Skeletal muscle cell (primary cell): ENCODE data around the gene ADTRP.

Experiments used
- DNase-seq: peaks from one replicate; pipeline ENCODE4 v3.0.0-alpha.2; 2010; ENCODE audit warnings: low read depth
- H3K4me3 ChIP-seq: 2 replicates; pipeline ENCODE4 v1.5.1; 2011; ENCODE audit warnings: low read depth, mild to moderate bottlenecking, control low read depth, low read length, moderate library complexity

The ADTRP gene

DNA sequence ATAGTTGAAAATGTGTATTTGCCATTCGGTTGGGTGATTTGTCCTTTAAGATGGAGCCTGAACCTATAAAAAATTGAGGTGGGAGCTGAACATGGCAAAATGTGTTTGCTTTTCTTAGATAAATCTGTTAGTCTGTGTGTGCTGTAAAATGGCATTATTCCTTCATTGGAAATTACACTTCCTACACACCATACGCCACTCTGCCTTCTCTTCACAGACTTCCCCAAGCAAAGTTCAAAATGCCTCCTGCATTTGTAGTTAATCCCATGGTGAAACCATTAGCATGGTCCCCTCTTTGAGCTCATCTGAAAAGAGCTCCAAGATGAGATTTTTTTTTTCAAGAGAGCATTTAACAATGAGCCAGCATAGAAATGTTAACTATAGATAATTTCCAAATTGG is 567 bp downstream of the ADTRP start:
- DNase-seq = no peak

DNA sequence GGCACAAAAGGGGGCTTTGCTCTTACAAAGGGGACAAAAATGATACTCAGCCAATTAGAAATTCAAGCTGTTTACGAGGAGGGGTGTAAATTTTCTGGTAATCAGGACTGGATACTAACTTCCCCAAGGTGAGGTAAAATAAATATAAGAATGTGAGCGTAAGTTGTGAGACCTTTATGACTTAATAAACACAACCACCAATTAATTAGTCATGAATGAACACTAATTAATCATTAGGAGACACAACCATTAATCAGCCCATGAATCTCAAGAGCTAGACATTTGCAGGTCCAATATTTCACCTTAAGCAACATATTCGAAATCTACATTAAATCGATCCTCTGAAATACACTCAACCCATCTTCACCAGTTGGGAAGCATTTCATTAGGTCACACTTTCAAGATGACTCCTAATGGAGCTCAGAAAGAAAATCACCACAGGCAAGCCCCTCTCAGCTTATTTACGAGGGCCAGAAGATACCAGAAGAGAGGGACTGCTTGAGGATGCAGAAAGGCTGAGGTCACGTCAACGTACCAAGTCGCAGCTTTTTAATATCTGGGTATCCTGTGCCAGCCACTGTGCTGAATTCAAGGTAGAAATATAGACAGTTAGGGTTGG is 2.7 kb downstream of the ADTRP start:
- DNase-seq = no peak
- H3K4me3 ChIP-seq = no peak overlapping the region

More for the DNA sequence above, 567 bp downstream of the ADTRP start:
- no peak overlapping the region for H3K4me3 ChIP-seq

- H3K4me3 ChIP-seq = no peak overlapping the region
- no peak for DNase-seq
Measured at GRCh38 chr6:11774426-11774825, 4.2 kb downstream of the ADTRP start.

- DNase-seq = no peak
- no peak overlapping the region for H3K4me3 ChIP-seq
Measured at GRCh38 chr6:11773581-11773980, 5.0 kb downstream of the ADTRP start.

DNA sequence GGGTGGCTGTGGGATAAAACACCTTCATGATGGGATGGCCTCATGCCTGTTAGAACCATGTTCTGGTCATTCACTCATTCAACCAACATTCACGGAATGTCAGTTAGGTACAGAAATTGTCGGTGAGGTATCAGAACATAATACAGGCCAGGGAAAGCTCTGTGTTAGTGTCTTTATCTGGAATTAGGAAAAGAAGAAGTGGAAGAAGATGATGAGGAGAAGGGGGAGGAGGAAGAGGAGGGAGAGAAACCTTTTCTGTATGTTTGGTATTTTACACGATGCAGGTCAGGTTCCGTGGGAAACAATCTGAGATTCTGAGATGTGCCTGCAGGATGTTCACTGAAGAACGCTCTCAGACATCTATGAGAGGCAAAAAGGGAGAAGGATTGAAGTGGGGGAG is 5.6 kb downstream of the ADTRP start:
- no peak for DNase-seq
- H3K4me3 ChIP-seq = no peak overlapping the region

GRCh38 chr6:11772109-11772825 is 6.3 kb downstream of the ADTRP start:
- peak; percentile 90 for DNase-seq
- no peak overlapping the region for H3K4me3 ChIP-seq

GRCh38 chr6:11771473-11772048 is 7.0 kb downstream of the ADTRP start:
- no peak overlapping the region for H3K4me3 ChIP-seq
- DNase-seq = peak; percentile 52

DNA sequence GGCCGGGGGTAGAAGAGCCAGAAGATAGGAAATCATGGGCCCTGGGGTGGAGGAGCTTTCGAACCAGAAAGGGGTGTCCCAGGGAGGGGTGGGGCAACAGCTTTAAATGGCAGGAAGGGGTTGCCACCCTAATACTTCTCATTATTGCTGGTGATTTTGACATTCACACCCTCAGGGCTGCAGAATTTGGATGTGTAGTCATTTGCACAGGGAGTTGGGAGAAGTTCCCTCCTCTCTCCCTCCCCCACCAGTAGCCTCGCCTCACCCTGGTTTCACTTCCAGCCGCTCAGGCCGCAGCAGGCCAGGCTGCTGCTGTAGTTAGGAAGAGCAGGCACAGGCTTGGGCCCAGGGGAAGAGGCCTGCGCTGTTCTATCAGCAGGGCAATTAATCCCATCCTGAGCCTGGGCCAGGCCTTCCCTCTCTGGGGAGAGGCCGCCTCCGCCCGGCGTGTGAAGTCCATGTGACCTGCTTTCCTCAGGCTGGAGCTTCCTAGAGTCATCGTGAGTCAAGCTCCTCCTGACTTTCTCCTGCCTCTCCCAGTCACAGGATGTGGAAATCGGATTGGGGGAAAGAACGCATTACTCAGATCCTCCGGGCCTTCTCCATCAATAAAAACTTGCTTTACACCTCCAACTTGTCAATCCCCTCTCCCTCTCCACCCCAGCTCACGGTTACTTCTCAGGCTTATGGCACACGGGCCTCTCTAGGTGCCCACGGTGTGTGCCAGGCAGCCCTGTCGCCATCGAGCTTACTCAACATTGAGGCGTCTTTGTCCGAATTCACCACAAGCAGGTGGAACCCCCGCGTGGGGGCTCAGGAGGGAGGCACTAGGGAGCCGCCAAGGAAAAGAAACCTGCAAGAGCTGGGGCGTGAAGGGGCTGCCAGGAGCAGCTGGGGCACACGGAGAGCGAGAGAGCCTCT is 7.8 kb downstream of the ADTRP start:
- no peak overlapping the region for H3K4me3 ChIP-seq
- peak; percentile 100 for DNase-seq

DNA sequence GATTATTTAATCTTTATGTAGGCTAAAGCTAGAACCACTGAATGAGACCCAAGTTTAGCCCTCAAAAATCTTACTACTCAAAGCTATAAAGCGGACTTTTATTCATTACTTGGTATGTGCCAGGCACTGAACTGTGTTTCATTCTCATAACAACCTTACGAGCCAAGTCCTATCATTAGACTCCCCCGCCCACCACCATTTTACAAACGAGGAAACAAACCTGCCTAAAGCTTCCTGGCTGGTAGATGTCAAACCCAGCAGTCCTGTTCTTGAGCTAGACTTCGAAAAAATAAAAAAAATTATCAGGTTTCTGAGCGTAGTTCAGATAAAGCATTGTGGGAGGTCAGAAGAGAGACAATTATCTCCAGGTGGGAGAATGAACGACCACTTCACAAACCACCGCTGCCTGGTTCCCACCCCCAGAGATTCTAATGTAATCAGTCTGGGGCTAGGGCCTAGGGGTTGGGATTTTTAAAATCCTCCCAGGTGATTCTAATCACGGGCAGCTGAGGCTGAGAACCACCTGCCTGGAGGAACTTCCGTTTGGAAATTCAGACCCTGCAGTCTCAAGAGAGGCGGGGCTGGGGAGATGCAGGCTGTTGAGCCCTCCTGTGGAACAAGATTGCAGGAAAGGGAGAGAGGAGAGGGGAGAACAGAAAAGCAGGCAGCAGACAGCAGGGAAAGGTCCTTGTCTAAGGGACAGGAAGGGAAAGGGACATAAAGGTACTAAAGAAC is 8.6 kb downstream of the ADTRP start:
- no peak for DNase-seq
- H3K4me3 ChIP-seq = no peak overlapping the region

DNA sequence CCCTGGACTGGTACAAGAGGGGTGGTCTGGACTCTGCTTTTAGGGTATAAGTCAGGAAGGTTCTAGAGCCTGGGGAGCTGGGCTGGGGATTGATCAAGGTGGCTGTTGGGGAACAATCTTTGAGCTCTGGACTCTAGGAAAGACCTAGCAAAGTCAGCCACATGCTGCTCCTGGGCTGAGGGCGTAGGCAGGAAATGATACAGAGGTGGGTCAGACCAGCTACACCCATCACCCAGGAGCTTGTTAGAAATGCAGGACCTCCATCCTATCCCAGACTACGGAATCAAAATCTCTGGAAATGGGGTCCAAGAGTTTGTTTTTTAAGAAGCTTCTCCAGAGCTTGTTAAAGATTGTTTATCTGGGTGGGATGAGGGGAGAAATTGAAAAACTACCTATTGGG is 9.4 kb downstream of the ADTRP start:
- DNase-seq = no peak
- H3K4me3 ChIP-seq = no peak overlapping the region

GRCh38 chr6:11767978-11768756 is 10.4 kb downstream of the ADTRP start:
- H3K4me3 ChIP-seq = no peak overlapping the region
- DNase-seq = no peak

DNA sequence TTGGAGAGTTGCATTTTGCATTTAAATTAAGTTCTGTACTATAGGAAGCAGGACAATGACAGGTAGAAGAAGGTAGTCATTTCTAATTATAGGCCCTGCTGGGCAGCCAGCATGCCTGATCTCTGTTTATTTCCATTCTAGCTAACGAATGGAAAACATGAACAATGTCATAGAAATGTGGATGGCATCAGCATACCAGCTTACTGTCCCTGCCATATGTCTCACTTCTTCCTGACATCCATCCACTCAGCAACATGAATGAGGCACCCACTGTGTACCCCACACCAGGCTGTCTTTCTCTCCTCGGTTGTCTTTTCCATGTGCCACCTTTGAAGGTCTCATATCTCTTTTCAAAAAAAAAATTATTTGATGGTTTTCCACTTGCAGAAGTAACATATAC is 11.1 kb downstream of the ADTRP start:
- no peak overlapping the region for H3K4me3 ChIP-seq
- DNase-seq = no peak

- peak; percentile 94 for DNase-seq
- H3K4me3 ChIP-seq = no peak overlapping the region
Measured at GRCh38 chr6:11766589-11767450, 11.8 kb downstream of the ADTRP start.

- DNase-seq = no peak
- H3K4me3 ChIP-seq = no peak overlapping the region
Measured at GRCh38 chr6:11766043-11766442, 12.6 kb downstream of the ADTRP start.

GRCh38 chr6:11764250-11764604 is 14.4 kb downstream of the ADTRP start:
- no peak for DNase-seq
- no peak overlapping the region for H3K4me3 ChIP-seq

DNA sequence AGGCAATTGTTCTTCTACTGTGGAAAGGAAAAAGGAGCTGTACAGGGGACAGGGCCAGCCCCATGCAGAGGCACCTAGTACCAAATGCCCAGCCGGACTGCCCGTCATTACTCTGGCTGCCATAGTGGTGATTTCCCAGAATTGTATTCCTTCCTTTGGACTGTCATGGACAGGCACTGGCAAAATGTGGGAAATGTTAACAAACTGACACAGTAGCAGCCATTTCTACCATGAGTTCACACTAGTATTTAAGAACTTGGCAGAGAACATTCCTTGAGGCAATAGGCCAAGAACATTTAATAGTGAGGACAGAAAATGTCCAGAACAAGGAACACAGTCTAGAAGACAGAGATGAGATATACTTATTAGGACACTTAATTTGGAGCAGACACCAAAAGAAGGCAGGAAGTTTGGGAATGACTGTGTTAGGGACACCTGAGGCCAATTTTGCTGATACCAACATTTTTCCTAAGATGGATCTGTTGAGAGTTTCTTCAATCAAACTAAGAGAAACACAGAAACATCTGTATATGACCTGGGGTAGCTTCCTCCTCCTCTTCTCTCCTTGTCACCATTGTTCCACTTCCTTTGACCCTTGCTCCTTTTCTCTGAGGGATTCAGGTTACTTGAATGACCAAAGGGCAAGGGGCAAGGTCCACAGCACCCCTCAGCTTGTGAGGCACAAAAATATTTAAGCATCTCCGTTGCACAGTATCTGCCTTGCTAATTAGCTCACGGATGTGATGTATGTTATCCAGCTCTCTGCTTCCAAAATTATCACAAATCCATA is 14.9 kb downstream of the ADTRP start:
- H3K4me3 ChIP-seq = no peak overlapping the region
- no peak for DNase-seq

DNA sequence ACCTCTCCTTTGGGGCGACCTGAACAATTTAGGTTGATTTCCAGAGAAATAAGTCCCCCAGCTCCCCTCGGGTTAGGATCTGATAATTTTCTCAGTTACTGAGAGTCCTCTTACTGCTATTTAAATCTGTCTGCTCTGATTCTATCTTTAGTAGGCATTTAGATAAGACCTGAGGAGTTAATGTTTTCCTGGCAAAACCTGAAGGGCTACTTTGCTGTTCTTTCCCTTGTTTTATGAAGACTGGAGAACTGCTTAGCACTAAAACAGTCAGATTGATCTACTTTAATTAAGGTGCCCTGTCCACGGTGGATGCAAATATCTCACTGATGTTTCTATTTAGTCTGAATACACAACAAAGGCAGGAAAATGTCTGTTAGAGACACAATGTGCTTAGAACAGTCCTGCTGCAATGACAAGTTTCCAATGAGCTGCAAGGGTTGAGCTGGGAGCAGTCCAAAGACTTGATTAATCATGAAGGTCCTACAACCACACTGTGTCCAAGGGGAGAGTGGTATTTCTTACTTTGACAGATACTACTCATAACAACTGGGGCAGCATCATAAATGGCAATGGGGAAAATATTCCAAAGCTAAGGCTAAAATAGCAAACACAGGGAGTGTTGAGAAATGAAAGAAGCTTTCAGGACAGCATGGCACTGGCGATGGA is 15.7 kb downstream of the ADTRP start:
- DNase-seq = no peak
- no peak overlapping the region for H3K4me3 ChIP-seq
